ENCODE data around the gene EML1. TPM values are rescaled to one million over a fixed set of nuclear protein-coding genes. Genes with fewer than 3 reads are reported as not detected.

Gene EML1
- total RNA-seq, 4 donors from 2014 or later = 92.3 to 131 (median 119) TPM

GRCh38 chr14:99749763-99750715 lies 43.2 kb upstream of the EML1 start:
- 94% methylated on average over 2 of the region's 23 CpGs for WGBS
- no peaks in the 10 kb centered on the region for H3K27me3 ChIP-seq
- intact Hi-C loops (cut with DNase I) = no loop called here
- H3K4me1 ChIP-seq = peaks cover 88 to 97% (median 96%) of the 10 kb centered on the region in 4 donors
- no peaks in the 10 kb centered on the region for H3K9me3 ChIP-seq
- no peak for DNase-seq (ENCODE audit: extremely low spot score)
- H3K27ac ChIP-seq (replicated peaks in 1 of 4) = peak overlapping the region; percentile 82 to 87 (median 84)
- peak overlapping the region in 1 of 4 donors; percentile 17 for H3K4me3 ChIP-seq
- TF ChIP-seq EP300 (IDR thresholded peaks at IDR 0.05) (no peak), POLR2AphosphoS5 (IDR thresholded peaks at IDR 0.05) (peak in 1 of 2 donors; percentile 16)
- H3K36me3 ChIP-seq = no peaks in the 10 kb centered on the region

GRCh38 chr14:99750746-99751450 lies 42.3 kb upstream of the EML1 start:
- WGBS = 96% methylated on average over 7 of the region's 11 CpGs
- H3K9me3 ChIP-seq = no peaks in the 10 kb centered on the region
- TF ChIP-seq CTCF (IDR thresholded peaks at IDR 0.05) (no peak), POLR2A (IDR thresholded peaks at IDR 0.05; ENCODE audit: low read depth) (no peak), EP300 (IDR thresholded peaks at IDR 0.05) (no peak), POLR2AphosphoS5 (IDR thresholded peaks at IDR 0.05) (no peak)
- peak overlapping the region; percentile 82 to 87 (median 84) for H3K27ac ChIP-seq (replicated peaks in 1 of 4)
- peaks cover 88 to 97% (median 96%) of the 10 kb centered on the region in 4 donors for H3K4me1 ChIP-seq
- intact Hi-C loops (cut with DNase I) = no loop called here
- H3K27me3 ChIP-seq = no peaks in the 10 kb centered on the region
- no peaks in the 10 kb centered on the region for H3K36me3 ChIP-seq
- no peak overlapping the region for H3K4me3 ChIP-seq
- DNase-seq (ENCODE audit: extremely low spot score) = no peak

- WGBS = 57% methylated on average over 25 of the region's 25 CpGs
- DNase-seq (ENCODE audit: extremely low spot score) = no peak
- no peaks in the 10 kb centered on the region for H3K27me3 ChIP-seq
- H3K4me1 ChIP-seq = peaks cover 86 to 97% (median 96%) of the 10 kb centered on the region in 4 donors
- H3K4me3 ChIP-seq = no peak overlapping the region
- H3K36me3 ChIP-seq = no peaks in the 10 kb centered on the region
- TF ChIP-seq CTCF (IDR thresholded peaks at IDR 0.05) (no peak), EP300 (IDR thresholded peaks at IDR 0.05) (no peak), POLR2AphosphoS5 (IDR thresholded peaks at IDR 0.05) (no peak), POLR2A (IDR thresholded peaks at IDR 0.05; ENCODE audit: low read depth) (no peak)
- peak overlapping the region; percentile 82 to 87 (median 84) for H3K27ac ChIP-seq (replicated peaks in 1 of 4)
- intact Hi-C loops (cut with DNase I) = no loop called here
- no peaks in the 10 kb centered on the region for H3K9me3 ChIP-seq
These were observed 41.4 kb upstream of the EML1 start for GRCh38 chr14:99751539-99752485.

- Histone ChIP-seq H3K9me3 (no peaks in the 10 kb centered on the region), H3K27me3 (no peaks in the 10 kb centered on the region), H3K27ac (replicated peaks in 1 of 4) (peak overlapping the region; percentile 82 to 87 (median 84)), H3K4me3 (no peak overlapping the region), H3K36me3 (no peaks in the 10 kb centered on the region), H3K4me1 (peaks cover 80 to 96% (median 91%) of the 10 kb centered on the region in 4 donors)
- TF ChIP-seq EP300 (IDR thresholded peaks at IDR 0.05) (no peak), CTCF (IDR thresholded peaks at IDR 0.05) (no peak), POLR2A (IDR thresholded peaks at IDR 0.05; ENCODE audit: low read depth) (no peak), POLR2AphosphoS5 (IDR thresholded peaks at IDR 0.05) (no peak)
- intact Hi-C loops (cut with DNase I) = no loop called here
- DNase-seq (ENCODE audit: extremely low spot score) = no peak
- 28% methylated on average over 9 of the region's 9 CpGs for WGBS
These were observed 40.6 kb upstream of the EML1 start for GRCh38 chr14:99752486-99753121.

Measured in esophagus muscularis mucosa (tissue), 4 donors.